Measurements from ENCODE around the gene BRD1. TPM values are rescaled to one million over a fixed set of nuclear protein-coding genes. Genes with fewer than 3 reads are reported as not detected.

Gene BRD1
- total RNA-seq, 2 donors from 2014 or later: 32.1 to 61.5 TPM

GRCh38 chr22:49780698-49781288, 46.9 kb downstream of the BRD1 start:
- ATAC-seq (ENCODE audit: insufficient number of reproducible peaks, low FRiP score, low read depth): no peak
- DNase-seq (ENCODE audit: low spot score): no peak
- H3K36me3 ChIP-seq: peaks cover 61% of the 10 kb centered on the region

GRCh38 chr22:49779853-49780697, 47.6 kb downstream of the BRD1 start:
- H3K9me3 ChIP-seq: no peaks in the 10 kb centered on the region
- no peaks in the 10 kb centered on the region for H3K4me1 ChIP-seq (ENCODE audit: control insufficient read depth in 1 of 2, low read depth in 2 of 2)
- no peak overlapping the region for H3K4me3 ChIP-seq
- H3K36me3 ChIP-seq: peaks cover 59% of the 10 kb centered on the region
- no peak overlapping the region for H3K27ac ChIP-seq
- ATAC-seq (ENCODE audit: insufficient number of reproducible peaks, low FRiP score, low read depth): no peak
- no peak for TF ChIP-seq CTCF (IDR thresholded peaks at IDR 0.05)
- H3K27me3 ChIP-seq (replicated peaks; ENCODE audit: insufficient read depth): no peaks in the 10 kb centered on the region
- DNase-seq (ENCODE audit: low spot score): no peak

More at GRCh38 chr22:49780698-49781288, 46.9 kb downstream of the BRD1 start:
- H3K27me3 ChIP-seq (replicated peaks; ENCODE audit: insufficient read depth): no peaks in the 10 kb centered on the region
- no peak overlapping the region for H3K27ac ChIP-seq
- H3K4me1 ChIP-seq (ENCODE audit: control insufficient read depth in 1 of 2, low read depth in 2 of 2): no peaks in the 10 kb centered on the region
- no peak overlapping the region for H3K4me3 ChIP-seq
- H3K9me3 ChIP-seq: no peaks in the 10 kb centered on the region
- TF ChIP-seq CTCF (IDR thresholded peaks at IDR 0.05): no peak

GRCh38 chr22:49779211-49779610, 48.5 kb downstream of the BRD1 start:
- peaks cover 58% of the 10 kb centered on the region for H3K36me3 ChIP-seq
- ATAC-seq (ENCODE audit: insufficient number of reproducible peaks, low FRiP score, low read depth) (no peak), DNase-seq (ENCODE audit: low spot score) (no peak)
- H3K27me3 ChIP-seq (replicated peaks; ENCODE audit: insufficient read depth): no peaks in the 10 kb centered on the region
- no peak overlapping the region for H3K4me3 ChIP-seq
- TF ChIP-seq CTCF (IDR thresholded peaks at IDR 0.05): no peak
- H3K9me3 ChIP-seq: no peaks in the 10 kb centered on the region
- no peaks in the 10 kb centered on the region for H3K4me1 ChIP-seq (ENCODE audit: control insufficient read depth in 1 of 2, low read depth in 2 of 2)
- H3K27ac ChIP-seq: no peak overlapping the region

GRCh38 chr22:49777569-49778249, 50.0 kb downstream of the BRD1 start:
- DNase-seq (ENCODE audit: low spot score) (no peak), ATAC-seq (ENCODE audit: insufficient number of reproducible peaks, low FRiP score, low read depth) (no peak)
- no peak overlapping the region for H3K4me3 ChIP-seq
- no peak overlapping the region for H3K27ac ChIP-seq
- H3K36me3 ChIP-seq: peaks cover 59% of the 10 kb centered on the region
- no peaks in the 10 kb centered on the region for H3K9me3 ChIP-seq
- TF ChIP-seq CTCF (IDR thresholded peaks at IDR 0.05): no peak
- H3K27me3 ChIP-seq (replicated peaks; ENCODE audit: insufficient read depth): no peaks in the 10 kb centered on the region
- H3K4me1 ChIP-seq (ENCODE audit: control insufficient read depth in 1 of 2, low read depth in 2 of 2): no peaks in the 10 kb centered on the region

- ATAC-seq (ENCODE audit: insufficient number of reproducible peaks, low FRiP score, low read depth): no peak
Measured at GRCh38 chr22:49776891-49777290, 50.8 kb downstream of the BRD1 start.

More at GRCh38 chr22:49776891-49777290, 50.8 kb downstream of the BRD1 start:
- DNase-seq (ENCODE audit: low spot score): no peak
- H3K4me3 ChIP-seq: no peak overlapping the region
- H3K27me3 ChIP-seq (replicated peaks; ENCODE audit: insufficient read depth): no peaks in the 10 kb centered on the region
- H3K36me3 ChIP-seq: peaks cover 58% of the 10 kb centered on the region
- no peaks in the 10 kb centered on the region for H3K4me1 ChIP-seq (ENCODE audit: control insufficient read depth in 1 of 2, low read depth in 2 of 2)
- no peak for TF ChIP-seq CTCF (IDR thresholded peaks at IDR 0.05)
- H3K27ac ChIP-seq: no peak overlapping the region
- H3K9me3 ChIP-seq: no peaks in the 10 kb centered on the region
